Mesendoderm (in vitro differentiated cells): Measurements from ENCODE around the gene GABBR2.

Experiments
- DNase-seq: peaks from one replicate; pipeline ENCODE4 v3.0.0; 2013
- H2AK5ac ChIP-seq: 2 replicates; pipeline ENCODE4 v1.6.1; 2013; ENCODE audit warnings: low read length, inconsistent platforms
- H2BK120ac ChIP-seq: 2 replicates; pipeline ENCODE4 v1.6.1; 2013; ENCODE audit warnings: low read depth, mild to moderate bottlenecking, low read length, moderate library complexity, mixed read lengths
- H2BK15ac ChIP-seq: replicated peaks from 2 replicates; pipeline ENCODE4 v1.6.1; 2013; ENCODE audit warnings: low read depth, mild to moderate bottlenecking, moderate library complexity
- H2BK5ac ChIP-seq: 2 replicates; pipeline ENCODE4 v1.6.1; 2013; ENCODE audit warnings: low read length, inconsistent platforms
- H3K18ac ChIP-seq: 2 replicates; pipeline ENCODE4 v1.6.1; 2013; ENCODE audit warnings: mild to moderate bottlenecking, low read length, mixed read lengths
- H3K23ac ChIP-seq: one replicate; pipeline ENCODE4 v1.6.1; 2013; ENCODE audit warnings: low read length
- H3K27ac ChIP-seq: 2 replicates; pipeline ENCODE4 v1.5.1; 2013; ENCODE audit warnings: low read depth, mild to moderate bottlenecking, inconsistent platforms, low read length, moderate library complexity
- H3K27me3 ChIP-seq: 2 replicates; pipeline ENCODE4 v1.6.1; 2013; ENCODE audit warnings: low read length, control low read depth, mild to moderate bottlenecking, inconsistent platforms; ENCODE audit not compliant: insufficient read depth, poor library complexity
- H3K36me3 ChIP-seq: 2 replicates; pipeline ENCODE4 v1.6.1; 2013; ENCODE audit warnings: low read length, inconsistent platforms; ENCODE audit not compliant: control insufficient read depth, insufficient read depth
- H3K4ac ChIP-seq: one replicate; pipeline ENCODE4 v1.6.1; 2013; ENCODE audit warnings: low read depth, mild to moderate bottlenecking, low read length, moderate library complexity
- H3K4me1 ChIP-seq: 2 replicates; pipeline ENCODE4 v1.6.1; 2013; ENCODE audit warnings: low read depth, low read length, inconsistent platforms; ENCODE audit not compliant: control insufficient read depth
- H3K4me2 ChIP-seq: 2 replicates; pipeline ENCODE4 v1.6.1; 2013; ENCODE audit warnings: low read length
- H3K4me3 ChIP-seq: 2 replicates; pipeline ENCODE4 v1.5.1; 2013; ENCODE audit warnings: mild to moderate bottlenecking, low read length
- H3K56ac ChIP-seq: one replicate; pipeline ENCODE4 v1.6.1; 2013; ENCODE audit warnings: low read length
- H3K79me1 ChIP-seq: 2 replicates; pipeline ENCODE4 v1.6.1; 2013; ENCODE audit warnings: low read length, inconsistent platforms
- H3K79me2 ChIP-seq: 2 replicates; pipeline ENCODE4 v1.6.1; 2013; ENCODE audit warnings: mild to moderate bottlenecking, low read length; ENCODE audit not compliant: control insufficient read depth, insufficient read depth
- H3K9ac ChIP-seq: 2 replicates; pipeline ENCODE4 v1.6.1; 2013; ENCODE audit warnings: low read length, inconsistent platforms
- H4K5ac ChIP-seq: one replicate; pipeline ENCODE4 v1.6.1; 2013; ENCODE audit warnings: low read length
- H4K8ac ChIP-seq: one replicate; pipeline ENCODE4 v1.6.1; 2013; ENCODE audit warnings: low read depth, mild to moderate bottlenecking, control low read depth, low read length, moderate library complexity
- WGBS: extraction: QIAGEN DNeasy Blood & Tissue Kit; methylation state at CpG from one replicate; pipeline ENCODE4 v1.1.7; 2013; ENCODE audit warnings: low lambda C conversion rate, missing lambda C conversion rate; ENCODE audit not compliant: insufficient coverage; ENCODE audit errors: extremely low coverage; 5-methylcytosine and 5-hydroxymethylcytosine counted together

GABBR2 gene

DNA sequence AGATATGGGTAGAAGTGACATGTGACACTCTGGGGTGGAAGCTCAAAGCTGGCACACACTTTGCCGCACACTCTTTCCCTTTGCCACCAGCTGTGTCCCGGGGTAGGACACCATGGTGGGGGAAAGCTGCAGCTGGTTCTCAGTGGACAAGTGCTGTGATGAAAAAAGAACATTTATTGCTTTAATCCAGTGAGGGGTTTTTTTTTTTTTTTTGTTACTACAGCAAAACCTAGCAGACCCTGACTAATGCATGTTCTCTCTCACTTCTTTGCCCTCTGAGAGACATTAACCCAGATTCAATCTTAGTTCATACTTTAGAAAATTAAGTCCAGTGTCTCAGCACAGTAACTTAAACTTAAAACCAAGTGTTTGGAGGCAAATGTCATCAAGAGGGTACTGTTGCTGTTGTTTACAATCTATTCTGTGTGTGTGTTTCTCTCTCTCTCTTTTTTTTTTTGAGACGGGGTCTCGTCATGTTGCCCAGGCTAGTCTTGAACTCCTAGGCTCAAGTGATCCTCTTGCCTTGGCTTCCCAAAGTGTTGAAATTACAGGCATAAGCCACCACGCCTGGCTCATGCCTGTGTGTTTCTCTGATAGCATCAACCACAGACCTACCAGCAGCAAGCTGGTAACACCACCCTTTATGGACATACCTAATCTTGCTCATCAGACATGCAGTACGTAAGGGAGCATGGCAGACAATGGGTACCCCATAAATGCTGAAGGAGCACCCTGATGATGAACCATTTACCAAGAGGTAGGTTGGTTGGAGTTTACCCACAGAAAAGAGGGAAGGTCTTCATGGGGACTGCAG is 368.5 kb downstream of the GABBR2 start:
- H4K8ac ChIP-seq: no peak overlapping the region
- no peak overlapping the region for H3K56ac ChIP-seq
- no CpG with 5 or more reads among the region's 6 CpGs for WGBS
- no peak overlapping the region for H3K4me2 ChIP-seq
- no peak overlapping the region for H4K5ac ChIP-seq
- H3K36me3 ChIP-seq: no peaks in the 10 kb centered on the region
- no peak overlapping the region for H2BK120ac ChIP-seq
- H3K4ac ChIP-seq: no peak overlapping the region
- H3K79me2 ChIP-seq: no peaks in the 10 kb centered on the region
- no peak overlapping the region for H2BK5ac ChIP-seq
- H3K4me1 ChIP-seq: no peaks in the 10 kb centered on the region
- no peak overlapping the region for H3K23ac ChIP-seq
- H2BK15ac ChIP-seq: no peak overlapping the region
- no peak for DNase-seq
- H3K27ac ChIP-seq: no peak overlapping the region
- H3K79me1 ChIP-seq: no peaks in the 10 kb centered on the region
- no peaks in the 10 kb centered on the region for H3K27me3 ChIP-seq
- no peak overlapping the region for H2AK5ac ChIP-seq
- H3K9ac ChIP-seq: no peak overlapping the region
- no peak overlapping the region for H3K4me3 ChIP-seq
- H3K18ac ChIP-seq: no peak overlapping the region

DNA sequence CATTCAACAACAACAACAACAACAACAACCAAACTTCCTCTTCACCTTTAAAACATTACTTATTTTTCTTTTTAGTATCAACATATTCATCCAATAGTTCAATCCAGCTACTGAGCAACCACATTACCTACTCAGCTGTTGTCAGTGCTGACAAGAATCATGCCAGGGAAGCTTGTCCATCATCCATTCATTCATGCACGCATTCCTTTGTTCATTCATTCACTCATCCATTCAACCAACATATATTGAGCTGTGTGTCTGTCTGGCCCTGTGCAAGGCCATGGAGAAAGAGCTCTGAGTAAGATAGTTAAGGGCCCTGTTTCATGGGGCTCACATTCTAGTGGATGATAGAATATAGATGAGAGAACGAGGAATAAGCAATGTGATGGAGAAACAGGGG is 373.1 kb downstream of the GABBR2 start:
- Histone ChIP-seq H3K27me3 (no peaks in the 10 kb centered on the region), H3K18ac (no peak overlapping the region), H3K27ac (no peak overlapping the region)

DNA sequence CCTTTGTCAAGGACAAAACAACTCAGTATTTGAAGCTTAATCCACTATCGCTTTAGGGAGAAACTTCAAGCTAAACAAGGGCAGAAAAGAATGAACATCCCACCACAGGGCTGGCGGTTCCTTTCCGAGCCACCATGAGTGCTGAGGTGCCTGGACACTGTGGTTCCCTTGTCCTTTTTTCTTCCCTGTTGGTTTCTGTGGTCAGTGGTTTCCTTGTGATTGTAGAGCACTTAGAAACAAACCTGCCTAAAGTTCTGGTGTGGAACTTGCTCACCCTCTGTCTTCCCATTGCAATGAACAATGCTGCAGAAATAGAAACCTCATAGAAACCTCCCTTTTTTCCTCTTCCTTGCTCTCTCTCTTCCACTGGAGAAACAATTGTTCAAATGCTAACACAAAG is 373.9 kb downstream of the GABBR2 start:
- no peak overlapping the region for H2AK5ac ChIP-seq
- H4K5ac ChIP-seq: no peak overlapping the region
- no peak overlapping the region for H3K9ac ChIP-seq
- no CpG with 5 or more reads among the region's 3 CpGs for WGBS
- no peak overlapping the region for H3K4ac ChIP-seq
- no peaks in the 10 kb centered on the region for H3K27me3 ChIP-seq
- no peaks in the 10 kb centered on the region for H3K79me1 ChIP-seq
- H2BK15ac ChIP-seq: no peak overlapping the region
- H3K4me3 ChIP-seq: no peak overlapping the region
- H3K4me1 ChIP-seq: no peaks in the 10 kb centered on the region
- no peaks in the 10 kb centered on the region for H3K79me2 ChIP-seq
- H3K56ac ChIP-seq: no peak overlapping the region
- no peak overlapping the region for H3K27ac ChIP-seq
- no peak overlapping the region for H4K8ac ChIP-seq
- H2BK120ac ChIP-seq: no peak overlapping the region
- no peak overlapping the region for H2BK5ac ChIP-seq
- H3K4me2 ChIP-seq: no peak overlapping the region
- H3K23ac ChIP-seq: no peak overlapping the region
- H3K18ac ChIP-seq: no peak overlapping the region
- H3K36me3 ChIP-seq: no peaks in the 10 kb centered on the region
- no peak for DNase-seq

More for the DNA sequence above, 373.1 kb downstream of the GABBR2 start:
- no peak overlapping the region for H2BK5ac ChIP-seq
- no peaks in the 10 kb centered on the region for H3K4me1 ChIP-seq
- H4K8ac ChIP-seq: no peak overlapping the region
- DNase-seq: no peak
- H4K5ac ChIP-seq: no peak overlapping the region
- H2AK5ac ChIP-seq: no peak overlapping the region
- H3K4me2 ChIP-seq: no peak overlapping the region
- H3K4ac ChIP-seq: no peak overlapping the region
- H3K56ac ChIP-seq: no peak overlapping the region
- H3K79me1 ChIP-seq: no peaks in the 10 kb centered on the region
- H3K23ac ChIP-seq: no peak overlapping the region
- H3K4me3 ChIP-seq: no peak overlapping the region
- no peaks in the 10 kb centered on the region for H3K36me3 ChIP-seq
- WGBS: no CpG with 5 or more reads among the region's 2 CpGs
- H2BK120ac ChIP-seq: no peak overlapping the region
- H3K79me2 ChIP-seq: no peaks in the 10 kb centered on the region
- no peak overlapping the region for H3K9ac ChIP-seq
- H2BK15ac ChIP-seq: no peak overlapping the region

DNA sequence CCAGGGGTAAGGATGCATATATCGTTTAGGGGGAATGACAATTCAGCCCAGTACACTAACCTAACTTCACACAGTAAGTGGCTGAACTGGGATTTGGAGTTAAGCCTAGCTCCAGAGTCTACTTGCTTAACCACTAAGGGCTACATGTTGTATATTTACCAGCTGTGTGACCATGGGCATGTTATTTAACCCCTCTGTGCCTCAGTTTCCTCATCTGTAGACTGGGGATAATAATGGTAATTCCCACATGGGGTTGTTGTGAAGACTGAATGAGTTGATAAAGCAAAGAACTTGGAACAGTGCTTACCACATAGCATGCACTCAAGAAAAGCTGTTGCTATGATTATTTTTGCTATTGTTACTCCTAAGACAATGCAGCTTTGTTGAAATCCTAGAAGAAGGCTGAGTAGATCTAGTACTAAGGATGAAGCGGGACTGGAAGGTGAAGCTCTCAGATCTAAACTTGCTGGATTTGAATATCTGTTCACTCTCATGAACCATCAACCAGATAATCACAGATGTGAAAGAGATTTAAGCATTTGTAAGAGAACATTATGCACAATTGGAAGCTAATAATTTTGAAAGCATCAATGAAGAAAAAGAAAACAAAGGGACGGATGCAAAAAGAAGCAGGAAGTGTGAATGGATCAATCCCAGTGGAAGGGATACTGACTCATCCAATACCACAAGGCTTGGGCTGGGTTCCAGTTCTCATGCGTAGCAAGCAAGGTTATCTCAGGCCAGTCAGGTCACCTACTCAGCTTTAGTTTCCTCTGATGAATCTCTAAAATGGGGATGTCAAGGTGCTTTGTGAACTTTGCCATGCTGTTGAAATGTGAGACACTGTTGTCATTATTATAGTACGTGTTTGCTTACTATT is 374.8 kb downstream of the GABBR2 start:
- Histone ChIP-seq H3K4me3 (no peak overlapping the region), H3K9ac (no peak overlapping the region), H3K4ac (no peak overlapping the region), H3K27ac (no peak overlapping the region), H2BK120ac (no peak overlapping the region), H4K8ac (no peak overlapping the region), H2BK15ac (no peak overlapping the region), H3K18ac (no peak overlapping the region), H2AK5ac (no peak overlapping the region), H3K23ac (no peak overlapping the region), H3K56ac (no peak overlapping the region), H2BK5ac (no peak overlapping the region), H3K27me3 (no peaks in the 10 kb centered on the region), H3K79me2 (no peaks in the 10 kb centered on the region), H3K79me1 (no peaks in the 10 kb centered on the region), H4K5ac (no peak overlapping the region), H3K4me2 (no peak overlapping the region), H3K36me3 (no peaks in the 10 kb centered on the region), H3K4me1 (no peaks in the 10 kb centered on the region)
- DNase-seq: no peak
- WGBS: no CpG with 5 or more reads among the region's 5 CpGs

DNA sequence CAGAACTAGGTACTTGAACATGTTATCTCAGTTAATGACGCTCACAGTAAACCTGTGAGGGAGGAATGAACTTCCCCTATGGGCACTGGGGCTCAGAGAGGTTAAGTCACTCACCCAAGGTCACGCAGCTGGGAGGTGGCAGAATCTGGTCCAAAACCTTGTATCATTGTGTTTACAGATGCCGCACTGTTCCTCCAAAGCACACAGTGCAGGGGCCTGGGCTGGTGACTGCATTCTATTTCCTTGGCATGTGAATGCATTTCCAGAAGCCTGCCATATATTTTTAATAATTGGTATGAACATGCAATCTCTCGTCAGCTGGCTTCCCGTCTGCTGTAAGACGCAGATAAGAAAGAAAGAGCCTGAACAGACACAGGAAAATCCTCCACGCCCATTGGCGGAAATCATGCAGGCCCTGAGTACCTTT is 376.3 kb downstream of the GABBR2 start:
- H3K18ac ChIP-seq: no peak overlapping the region
- H3K27ac ChIP-seq: no peak overlapping the region
- no peak overlapping the region for H2BK120ac ChIP-seq
- WGBS: no CpG with 5 or more reads among the region's 8 CpGs
- H2AK5ac ChIP-seq: no peak overlapping the region
- no peak overlapping the region for H2BK15ac ChIP-seq
- no peaks in the 10 kb centered on the region for H3K4me1 ChIP-seq
- H3K56ac ChIP-seq: no peak overlapping the region
- no peak overlapping the region for H3K4ac ChIP-seq
- no peak overlapping the region for H4K8ac ChIP-seq
- H4K5ac ChIP-seq: no peak overlapping the region
- H3K36me3 ChIP-seq: no peaks in the 10 kb centered on the region
- no peak overlapping the region for H3K9ac ChIP-seq
- no peaks in the 10 kb centered on the region for H3K27me3 ChIP-seq
- no peak overlapping the region for H3K4me3 ChIP-seq
- no peaks in the 10 kb centered on the region for H3K79me1 ChIP-seq
- H3K23ac ChIP-seq: no peak overlapping the region
- no peak overlapping the region for H2BK5ac ChIP-seq
- DNase-seq: no peak
- H3K79me2 ChIP-seq: no peaks in the 10 kb centered on the region
- no peak overlapping the region for H3K4me2 ChIP-seq
